K562 (cell line): ENCODE measurements around the gene APOL3. TPM values are rescaled to one million over a fixed set of nuclear protein-coding genes. Genes with fewer than 3 reads are reported as not detected.
A peak's percentile ranks its signal among the peaks of the same experiment; 100 is the strongest.

ENCODE experiments used
- BCLAF1 ChIP-seq, 2 experiments: fragments of 450-650 bp in 1 of 2; IDR thresholded peaks; 2 replicates each; pipeline ENCODE4 v1.6.1; 2011 to 2017; ENCODE audit warnings: low read depth in 2 of 2, antibody characterized with exemption in 1 of 2, borderline replicate concordance in 1 of 2, low read length in 1 of 2, mild to moderate bottlenecking in 1 of 2, mixed read lengths in 1 of 2; ENCODE audit not compliant: control insufficient read depth in 1 of 2
- CC2D1A ChIP-seq: fragments of 450-650 bp; IDR thresholded peaks from 2 replicates; pipeline ENCODE4 v1.6.1; 2017; ENCODE audit warnings: mild to moderate bottlenecking
- CHD1 ChIP-seq: fragments of 200-600 bp; sonication (generic); IDR thresholded peaks from one replicate; pipeline ENCODE4 v1.6.1; 2012; ENCODE audit warnings: mild to moderate bottlenecking, moderate library complexity, low read length, inconsistent platforms
- CTBP1 ChIP-seq: fragments of 450-650 bp; IDR thresholded peaks from 2 replicates; pipeline ENCODE4 v1.6.1; 2016; ENCODE audit warnings: borderline replicate concordance
- E2F4 ChIP-seq: sonication (generic); formaldehyde crosslinking; IDR thresholded peaks from 2 replicates; pipeline ENCODE4 v1.8.0; 2022; ENCODE audit warnings: mild to moderate bottlenecking, low read depth, missing genetic modification reagents
- E2F8 ChIP-seq: fragments of 450-650 bp; IDR thresholded peaks from 2 replicates; pipeline ENCODE4 v1.7.1; 2018; ENCODE audit warnings: mild to moderate bottlenecking, low read depth; ENCODE audit not compliant: partially characterized antibody
- EGR1 ChIP-seq: fragments of 450-650 bp; conservative IDR thresholded peaks from 2 replicates; pipeline ENCODE4 v1.6.1; 2017; ENCODE audit warnings: mild to moderate bottlenecking
- FUS ChIP-seq: fragments of 200-400 bp; formaldehyde crosslinking; optimal IDR thresholded peaks from 2 replicates; pipeline ENCODE3; 2017; ENCODE audit warnings: low read depth, low read length
- KLF13 ChIP-seq: fragments of 450-650 bp; IDR thresholded peaks from 2 replicates; pipeline ENCODE4 v1.6.1; 2016; ENCODE audit warnings: missing genetic modification characterization, low read depth, mild to moderate bottlenecking, missing compliant biosample characterization, moderate library complexity, borderline replicate concordance
- MLX ChIP-seq, 2 experiments: fragments of 450-650 bp in 1 of 2; sonication (generic) in 1 of 2; formaldehyde crosslinking; conservative IDR thresholded peaks; 2 replicates each; pipeline versions ENCODE4 v1.4.0 to v1.8.1; 2020 to 2022; ENCODE audit warnings: mild to moderate bottlenecking in 1 of 2, missing genetic modification reagents in 1 of 2
- NR2F6 ChIP-seq: fragments of 450-650 bp; formaldehyde crosslinking; IDR thresholded peaks from 2 replicates; pipeline ENCODE4 v1.4.0; 2020; ENCODE audit warnings: mild to moderate bottlenecking
- RBM14 ChIP-seq: fragments of 200-400 bp; formaldehyde crosslinking; IDR thresholded peaks from 2 replicates; pipeline ENCODE4 v1.6.1; 2018; ENCODE audit warnings: low read depth, mild to moderate bottlenecking, low read length, moderate library complexity, borderline replicate concordance; ENCODE audit not compliant: insufficient read depth
- SMARCA4 ChIP-seq: fragments of 450-650 bp; IDR thresholded peaks from 2 replicates; pipeline ENCODE4 v1.6.1; 2016
- SPI1 ChIP-seq: IDR thresholded peaks from 2 replicates; pipeline ENCODE4 v1.6.1; 2011; ENCODE audit warnings: low read depth, low read length, control low read depth, borderline replicate concordance
- TFAP4 ChIP-seq: sonication (generic); formaldehyde crosslinking; IDR thresholded peaks from 2 replicates; pipeline ENCODE4 v1.8.0; 2022; ENCODE audit warnings: missing genetic modification reagents, mild to moderate bottlenecking, moderate library complexity, borderline replicate concordance
- THRB ChIP-seq: fragments of 450-650 bp; formaldehyde crosslinking; conservative IDR thresholded peaks from 2 replicates; pipeline ENCODE4 v1.4.0; 2022; ENCODE audit warnings: mild to moderate bottlenecking, missing genetic modification characterization
- ZNF212 ChIP-seq: fragments of 450-650 bp; formaldehyde crosslinking; IDR thresholded peaks from 2 replicates; pipeline ENCODE4 v1.4.0; 2020; ENCODE audit warnings: mild to moderate bottlenecking
- polyA plus RNA-seq, 8 experiments: library from polyadenylated mRNA; depleted of rRNA in 4 of 8; stranded (reverse) in 5 of 8; unstranded in 3 of 8; fragments of >200 nt; fragmentation: Nextera tagmentation in 2 of 8; fragmentation: Illumina TruSeq in 1 of 8; extraction: Ambion mirVana in 2 of 8; extraction: Trizol in 1 of 8; gene quantifications; 2 replicates each; pipeline versions ENCODE4 v1.2.1 to v1.2.3, GENCODE V29; 2011 to 2014; ENCODE audit warnings: inconsistent platforms in 1 of 8, missing spikeins in 1 of 8
- total RNA-seq, 7 experiments: library from RNA; depleted of rRNA in 6 of 7; stranded (reverse); fragments of >200 nt in 6 of 7; fragmentation: Illumina TruSeq in 2 of 7; extraction: Trizol in 2 of 7; gene quantifications; 2 replicates each; pipeline versions ENCODE4 v1.2.1 to v1.2.3, GENCODE V29; 2011 to 2021; ENCODE audit warnings: low replicate concordance in 1 of 7

The APOL3 gene
- total and polyA plus RNA-seq, 9 of the 15 experiments (the other 6 are each of a cell fraction or from before 2014, with no cell fraction given), result 0.25 to 1.1 (median 0.56) TPM; not detected in 1

- no peak for TF ChIP-seq KLF13 (tag)
- no peak for TF ChIP-seq E2F8
- TF ChIP-seq SPI1, result peak; percentile 31; the same call in 1 of the 2 replicates
- TF ChIP-seq E2F4 (CRISPR knock-in tag), result no peak
- TF ChIP-seq THRB, result no peak
- no peak for TF ChIP-seq FUS
- no peak for TF ChIP-seq CC2D1A
- peak; percentile 32; the same call in 1 of the 2 replicates for TF ChIP-seq CTBP1
- no peak for TF ChIP-seq MLX (CRISPR knock-in tag; conservative IDR thresholded peaks at IDR 0.05)
- no peak for TF ChIP-seq RBM14
- TF ChIP-seq ZNF212, result no peak
- no peak for TF ChIP-seq BCLAF1 (IDR thresholded peaks at IDR 0.05; ENCODE audit: borderline replicate concordance in 1 of 2, control insufficient read depth in 1 of 2, low read depth in 2 of 2, low read length in 1 of 2)
- TF ChIP-seq EGR1, result no peak
- no peak for TF ChIP-seq CHD1
- no peak for TF ChIP-seq TFAP4 (CRISPR knock-in tag)
- TF ChIP-seq NR2F6 (CRISPR knock-in tag), result no peak
- no peak for TF ChIP-seq SMARCA4
Observed at GRCh38 chr22:36144886-36145541, 15.5 kb downstream of the APOL3 start (continued).
